NB4 (cell line): ENCODE results near the gene CDK5RAP3.

Experiments used
- CTCF ChIP-seq: IDR thresholded peaks from one replicate; pipeline ENCODE4 v1.5.1; 2012; ENCODE audit warnings: low read depth, low read length
- POLR2A ChIP-seq: IDR thresholded peaks from 2 replicates; pipeline ENCODE4 v1.6.1; 2011; ENCODE audit warnings: mild to moderate bottlenecking; ENCODE audit not compliant: insufficient read length; ENCODE audit errors: extremely low read depth

DNA sequence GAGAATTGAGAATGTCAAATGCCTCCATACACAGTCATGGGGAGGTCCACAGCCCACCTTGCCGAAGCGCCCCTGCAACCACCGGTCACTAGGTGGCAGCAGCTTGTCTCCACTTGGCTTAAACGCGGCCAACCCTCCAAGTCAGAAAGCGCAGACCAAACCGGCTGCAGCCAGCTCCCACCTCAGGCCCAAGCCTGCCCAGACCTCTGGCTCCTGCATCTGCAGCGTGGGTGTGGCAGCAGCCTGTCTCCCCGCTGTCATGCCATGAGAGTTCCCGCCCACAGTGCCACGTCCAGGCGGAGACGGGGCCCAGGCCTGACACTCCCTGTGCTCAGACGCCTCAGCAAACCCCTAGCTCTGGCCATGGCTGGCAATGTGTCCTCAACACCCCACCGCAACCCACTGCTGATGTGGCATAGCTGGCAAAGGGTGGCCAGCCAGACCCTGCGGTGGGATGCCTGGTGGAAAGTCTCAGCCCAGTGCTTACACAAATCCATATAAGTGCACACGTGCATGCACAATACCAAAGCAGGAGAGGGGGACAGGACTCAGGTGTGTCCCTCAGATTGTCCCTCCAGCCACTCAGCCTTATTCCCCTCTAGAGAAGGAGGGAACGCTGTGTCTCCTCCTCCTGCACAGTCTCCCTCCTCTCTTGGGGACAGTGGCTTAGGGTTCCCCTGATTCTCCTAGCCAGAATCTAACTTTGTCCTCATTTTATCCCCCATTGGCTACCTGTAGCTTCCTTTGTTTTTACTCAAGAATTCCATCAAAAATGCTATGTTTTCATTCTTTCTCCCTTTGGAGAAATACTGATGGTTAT is 55.8 kb downstream of the CDK5RAP3 start:
- TF ChIP-seq CTCF (peak; percentile 88), POLR2A (no peak)
